ENCODE results near the gene ALK. TPM values are rescaled to one million over a fixed set of nuclear protein-coding genes. Genes with fewer than 3 reads are reported as not detected.

The ALK gene
- polyA plus RNA-seq, 1 experiment: not detected

GRCh38 chr2:29351248-29351647 lies 570.1 kb downstream of the ALK start:
- H3K27ac ChIP-seq (ENCODE audit: low read depth, low read length): no peak overlapping the region
- POLR2A ChIA-PET: no interaction called here
- CTCF ChIA-PET: no interaction called here
- TF ChIP-seq, protein P1, sequence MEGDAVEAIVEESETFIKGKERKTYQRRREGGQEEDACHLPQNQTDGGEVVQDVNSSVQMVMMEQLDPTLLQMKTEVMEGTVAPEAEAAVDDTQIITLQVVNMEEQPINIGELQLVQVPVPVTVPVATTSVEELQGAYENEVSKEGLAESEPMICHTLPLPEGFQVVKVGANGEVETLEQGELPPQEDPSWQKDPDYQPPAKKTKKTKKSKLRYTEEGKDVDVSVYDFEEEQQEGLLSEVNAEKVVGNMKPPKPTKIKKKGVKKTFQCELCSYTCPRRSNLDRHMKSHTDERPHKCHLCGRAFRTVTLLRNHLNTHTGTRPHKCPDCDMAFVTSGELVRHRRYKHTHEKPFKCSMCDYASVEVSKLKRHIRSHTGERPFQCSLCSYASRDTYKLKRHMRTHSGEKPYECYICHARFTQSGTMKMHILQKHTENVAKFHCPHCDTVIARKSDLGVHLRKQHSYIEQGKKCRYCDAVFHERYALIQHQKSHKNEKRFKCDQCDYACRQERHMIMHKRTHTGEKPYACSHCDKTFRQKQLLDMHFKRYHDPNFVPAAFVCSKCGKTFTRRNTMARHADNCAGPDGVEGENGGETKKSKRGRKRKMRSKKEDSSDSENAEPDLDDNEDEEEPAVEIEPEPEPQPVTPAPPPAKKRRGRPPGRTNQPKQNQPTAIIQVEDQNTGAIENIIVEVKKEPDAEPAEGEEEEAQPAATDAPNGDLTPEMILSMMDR (IDR thresholded peaks at IDR 0.05; ENCODE audit: low read depth, low read length): no peak
- H3K27me3 ChIP-seq (ENCODE audit: control insufficient read depth, insufficient read depth, low read length): peaks cover 17% of the 10 kb centered on the region
- H3K4me3 ChIP-seq (ENCODE audit: low read depth, low read length): no peak overlapping the region
- DNase-seq (ENCODE audit: low read depth, low spot score): no peak
- no peaks in the 10 kb centered on the region for H3K9me3 ChIP-seq (ENCODE audit: control insufficient read depth, insufficient read depth, low read length)

- POLR2A ChIA-PET: no interaction called here
- TF ChIP-seq, protein P1 (IDR thresholded peaks at IDR 0.05; ENCODE audit: low read depth, low read length): no peak
- no peak overlapping the region for H3K27ac ChIP-seq (ENCODE audit: low read depth, low read length)
- no peaks in the 10 kb centered on the region for H3K9me3 ChIP-seq (ENCODE audit: control insufficient read depth, insufficient read depth, low read length)
- no peak for DNase-seq (ENCODE audit: low read depth, low spot score)
- CTCF ChIA-PET: no interaction called here
- peaks cover 21% of the 10 kb centered on the region for H3K27me3 ChIP-seq (ENCODE audit: control insufficient read depth, insufficient read depth, low read length)
- H3K4me3 ChIP-seq (ENCODE audit: low read depth, low read length): no peak overlapping the region
Measured at GRCh38 chr2:29349316-29350030, 571.9 kb downstream of the ALK start.

- Histone ChIP-seq H3K27me3 (ENCODE audit: control insufficient read depth, insufficient read depth, low read length) (peaks cover 15% of the 10 kb centered on the region), H3K4me3 (ENCODE audit: low read depth, low read length) (no peak overlapping the region), H3K27ac (ENCODE audit: low read depth, low read length) (no peak overlapping the region), H3K9me3 (ENCODE audit: control insufficient read depth, insufficient read depth, low read length) (no peaks in the 10 kb centered on the region)
- no peak for DNase-seq (ENCODE audit: low read depth, low spot score)
- POLR2A ChIA-PET: no interaction called here
- TF ChIP-seq, protein P1 (IDR thresholded peaks at IDR 0.05; ENCODE audit: low read depth, low read length): no peak
- CTCF ChIA-PET: interaction anchor here (0.9 kb wide), 1 partner anchor 39 kb away, joined by 8 read pairs; no protein-coding TSS in a partner anchor
Measured at GRCh38 chr2:29347774-29348461, 573.5 kb downstream of the ALK start.

GRCh38 chr2:29345236-29345635 lies 576.1 kb downstream of the ALK start:
- ChIA-PET CTCF (no interaction called here), POLR2A (no interaction called here)
- no peak overlapping the region for H3K27ac ChIP-seq (ENCODE audit: low read depth, low read length)
- DNase-seq (ENCODE audit: low read depth, low spot score): no peak
- no peaks in the 10 kb centered on the region for H3K9me3 ChIP-seq (ENCODE audit: control insufficient read depth, insufficient read depth, low read length)
- H3K4me3 ChIP-seq (ENCODE audit: low read depth, low read length): no peak overlapping the region
- TF ChIP-seq, protein P1 (IDR thresholded peaks at IDR 0.05; ENCODE audit: low read depth, low read length): no peak
- H3K27me3 ChIP-seq (ENCODE audit: control insufficient read depth, insufficient read depth, low read length): peaks cover 21% of the 10 kb centered on the region

DNA sequence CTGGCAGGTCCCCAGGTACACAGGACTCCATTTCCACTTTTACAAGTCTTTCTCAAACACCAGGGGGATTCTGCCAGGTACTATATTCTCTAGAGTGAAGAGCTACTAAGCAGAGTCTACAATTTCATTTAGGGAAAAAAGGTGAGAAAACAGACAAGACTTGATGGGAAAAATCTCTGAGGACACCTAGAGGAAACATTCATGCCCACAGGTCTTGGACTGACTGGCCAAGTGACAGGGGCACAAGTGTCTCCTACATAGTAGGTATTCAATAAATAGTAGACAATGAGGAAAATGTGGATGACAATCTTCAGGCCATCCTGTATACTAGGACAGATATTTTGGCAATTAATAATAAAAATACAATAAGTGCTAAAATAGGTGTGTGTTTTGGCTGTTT lies 577.6 kb downstream of the ALK start:
- Histone ChIP-seq H3K27me3 (ENCODE audit: control insufficient read depth, insufficient read depth, low read length) (peaks cover 16% of the 10 kb centered on the region), H3K27ac (ENCODE audit: low read depth, low read length) (no peak overlapping the region), H3K4me3 (ENCODE audit: low read depth, low read length) (no peak overlapping the region), H3K9me3 (ENCODE audit: control insufficient read depth, insufficient read depth, low read length) (no peaks in the 10 kb centered on the region)
- CTCF ChIA-PET: interaction anchor here (0.6 kb wide), 1 partner anchor 374 kb away, joined by 3 read pairs; no protein-coding TSS in a partner anchor
- TF ChIP-seq, protein P1 (IDR thresholded peaks at IDR 0.05; ENCODE audit: low read depth, low read length): no peak
- POLR2A ChIA-PET: no interaction called here
- no peak for DNase-seq (ENCODE audit: low read depth, low spot score)
